HepG2 (cell line): ENCODE measurements around the gene P2RX1. TPM values are rescaled to one million over a fixed set of nuclear protein-coding genes. Genes with fewer than 3 reads are reported as not detected.

Source experiments
- ATAC-seq: fragments of 200-7000 bp; cut with Tn5 transposase; 3 replicates; pipeline ENCODE4 v1.9.1; 2020; ENCODE audit warnings: mild to moderate bottlenecking, moderate library complexity
- BruUV-seq: library from RNA; stranded (reverse); fragments of 400-500 nt; replicated peaks from 2 replicates; lab custom pipeline; 2021; lab: Mats Ljungman, UMichigan
- CTCF ChIA-PET: fragments of 300-600 bp; formaldehyde crosslinking; extraction: SDS; loops from one replicate; lab custom pipeline; 2021; ENCODE audit warnings: low total read pairs, inconsistent platforms, low intra/inter-chr PET ratio; lab: Yijun Ruan, JAX
- POLR2A ChIA-PET: fragments of 350-600 bp; sonication (Branson Sonifier 250); formaldehyde crosslinking; loops from one replicate; lab custom pipeline; 2020; ENCODE audit warnings: antibody characterized with exemption, inconsistent platforms; lab: Yijun Ruan, JAX
- DNase-seq: peaks from one replicate; pipeline ENCODE4 v3.0.0-alpha.2; 2015; ENCODE audit warnings: low spot score
- FAIRE-seq: peaks from 3 replicates; lab custom pipeline; 2011; peaks lifted over from hg19 to GRCh38; lab: Jason Lieb, UNC
- H2AFZ ChIP-seq: one replicate; pipeline ENCODE4 v1.6.1; 2011; ENCODE audit warnings: low read length, inconsistent platforms
- H3K27ac ChIP-seq: fragments of 300-600 bp; 3 replicates; pipeline ENCODE4 v1.8.0; 2011; ENCODE audit warnings: mixed run types, mild to moderate bottlenecking, mixed read lengths, low read length, inconsistent platforms; ENCODE audit not compliant: insufficient read depth; ENCODE audit errors: extremely low read length
- H3K27me3 ChIP-seq, 2 experiments: fragments of 200-600 bp in 1 of 2; 2 replicates in 1 of 2; 3 replicates in 1 of 2; pipeline versions ENCODE4 v1.6.0 to v1.8.0; 2011; ENCODE audit warnings: low read length in 2 of 2, mild to moderate bottlenecking in 2 of 2, moderate library complexity in 2 of 2, inconsistent platforms in 1 of 2; ENCODE audit not compliant: insufficient read depth in 2 of 2, control insufficient read depth in 1 of 2
- H3K36me3 ChIP-seq, 2 experiments: fragments of 200-600 bp in 1 of 2; replicated peaks in 1 of 2; 2 replicates in 1 of 2; 3 replicates in 1 of 2; pipeline versions ENCODE4 v1.5.1 to v1.8.0; 2011; ENCODE audit warnings: low read length in 2 of 2, inconsistent platforms in 1 of 2; ENCODE audit not compliant: insufficient read depth in 2 of 2, control insufficient read depth in 1 of 2
- H3K4me1 ChIP-seq: 2 replicates; pipeline ENCODE4 v1.5.1; 2012; ENCODE audit warnings: low read length, inconsistent platforms; ENCODE audit not compliant: insufficient read depth
- H3K4me2 ChIP-seq: 2 replicates; pipeline ENCODE4 v1.6.0; 2011; ENCODE audit warnings: low read depth, low read length, inconsistent platforms
- H3K4me3 ChIP-seq, 3 experiments: fragments of 200-600 bp in 1 of 3; sonication (generic), shearing (Covaris generic) in 1 of 3; replicated peaks in 1 of 3; 2 replicates each; pipeline ENCODE4 v1.5.1; 2011 to 2016; ENCODE audit warnings: low read length in 3 of 3, inconsistent platforms in 2 of 3, low read depth in 2 of 3, mild to moderate bottlenecking in 2 of 3, control low read depth in 1 of 3, mixed read lengths in 1 of 3; ENCODE audit not compliant: insufficient read depth in 1 of 3
- H3K79me2 ChIP-seq: one replicate; pipeline ENCODE4 v1.6.1; 2011; ENCODE audit warnings: low read length, inconsistent platforms; ENCODE audit not compliant: insufficient read depth
- H3K9ac ChIP-seq: 2 replicates; pipeline ENCODE4 v1.6.0; 2011; ENCODE audit warnings: mild to moderate bottlenecking, low read depth, low read length, inconsistent platforms; ENCODE audit not compliant: insufficient read depth
- H3K9me3 ChIP-seq: 2 replicates; pipeline ENCODE4 v1.5.1; 2012; ENCODE audit warnings: mild to moderate bottlenecking, low read length
- H4K20me1 ChIP-seq: 2 replicates; pipeline ENCODE4 v1.6.0; 2011; ENCODE audit warnings: inconsistent platforms, mild to moderate bottlenecking, low read length, moderate library complexity; ENCODE audit not compliant: insufficient read depth
- CAMTA2 ChIP-seq: sonication (generic); formaldehyde crosslinking; IDR thresholded peaks from 2 replicates; pipeline ENCODE4 v1.4.0; 2020; ENCODE audit warnings: mild to moderate bottlenecking, missing genetic modification reagents, borderline replicate concordance
- CC2D1A ChIP-seq: sonication (generic); formaldehyde crosslinking; IDR thresholded peaks from 2 replicates; pipeline ENCODE4 v1.8.1; 2023; ENCODE audit warnings: mild to moderate bottlenecking, missing genetic modification reagents
- CSRNP2 ChIP-seq: sonication (generic); formaldehyde crosslinking; conservative IDR thresholded peaks from 2 replicates; pipeline ENCODE4 v1.8.0; 2022; ENCODE audit warnings: low read depth, missing genetic modification reagents
- CTCF ChIP-seq: sonication (generic); formaldehyde crosslinking; IDR thresholded peaks from 2 replicates; pipeline ENCODE4 v1.5.0; 2020; ENCODE audit warnings: mild to moderate bottlenecking, missing genetic modification reagents, moderate library complexity
- DR1 ChIP-seq: sonication (generic); formaldehyde crosslinking; IDR thresholded peaks from 2 replicates; pipeline ENCODE4 v1.8.0; 2021; ENCODE audit warnings: mild to moderate bottlenecking, missing genetic modification reagents, inconsistent platforms
- EZH2 ChIP-seq: conservative IDR thresholded peaks from 2 replicates; pipeline ENCODE4 v1.6.1; 2012; ENCODE audit warnings: mild to moderate bottlenecking, low read depth, low read length, moderate library complexity
- FOXK1 ChIP-seq: sonication (generic); formaldehyde crosslinking; IDR thresholded peaks from 2 replicates; pipeline ENCODE4 v1.4.0; 2020; ENCODE audit warnings: low read depth, missing genetic modification reagents, borderline replicate concordance
- KDM5A ChIP-seq: fragments of 200-600 bp; sonication (generic); IDR thresholded peaks from 2 replicates; pipeline ENCODE4 v1.7.0; 2018; ENCODE audit warnings: antibody characterized with exemption, mild to moderate bottlenecking, low read length, borderline replicate concordance
- KMT2B ChIP-seq: IDR thresholded peaks from 2 replicates; pipeline ENCODE4 v1.6.1; 2016; ENCODE audit warnings: missing genetic modification reagents, missing compliant biosample characterization
- NPAS2 ChIP-seq: sonication (generic); formaldehyde crosslinking; IDR thresholded peaks from 2 replicates; pipeline ENCODE4 v1.8.0; 2022; ENCODE audit warnings: mild to moderate bottlenecking, missing genetic modification reagents, borderline replicate concordance
- PHF21A ChIP-seq: sonication (generic); formaldehyde crosslinking; IDR thresholded peaks from 2 replicates; pipeline ENCODE4 v1.5.0; 2020; ENCODE audit warnings: mild to moderate bottlenecking, missing genetic modification reagents
- RFX5 ChIP-seq: IDR thresholded peaks from 2 replicates; pipeline ENCODE4 v1.6.1; 2011; ENCODE audit warnings: low read depth, low read length, improper control_type of control experiment
- U2AF2 ChIP-seq: fragments of 200-400 bp; formaldehyde crosslinking; IDR thresholded peaks from 2 replicates; pipeline ENCODE4 v1.6.1; 2017; ENCODE audit warnings: low read depth, mild to moderate bottlenecking, low read length
- ZFP36 ChIP-seq: fragments of 150-350 bp; IDR thresholded peaks from 2 replicates; pipeline ENCODE4 v1.6.1; 2018; ENCODE audit warnings: borderline replicate concordance, low read length, low read depth; ENCODE audit not compliant: partially characterized antibody
- ZSCAN20 ChIP-seq: sonication (generic); formaldehyde crosslinking; IDR thresholded peaks from 2 replicates; pipeline ENCODE4 v1.4.0; 2020; ENCODE audit warnings: missing genetic modification reagents, mild to moderate bottlenecking, borderline replicate concordance
- WGBS: methylation state at CpG from one replicate; pipeline ENCODE4 v1.1.6; 2017; ENCODE audit warnings: low lambda C conversion rate; 5-methylcytosine and 5-hydroxymethylcytosine counted together
- in situ Hi-C: cut with HindIII; loops from 2 replicates; pipeline ENCODE4 v1.10.0; 2017; ENCODE audit warnings: low pct_unique_long_range_greater_than_20kb; ENCODE audit not compliant: extremely low pct_ligation_motif_present
- intact Hi-C: fragments of 100-400 bp; cut with micrococcal nuclease; formaldehyde crosslinking; loops from one replicate; pipeline ENCODE4 v1.10.0; 2022; ENCODE audit not compliant: unreplicated experiment
- polyA plus RNA-seq, 8 experiments: library from polyadenylated mRNA; depleted of rRNA in 3 of 8; stranded (reverse) in 7 of 8; unstranded in 1 of 8; fragments of >200 nt; fragmentation: Illumina TruSeq in 4 of 8; extraction: Trizol in 4 of 8; gene quantifications; 2 replicates each; pipeline versions ENCODE4 v1.2.1 to v1.2.3, GENCODE V29; 2011 to 2016; ENCODE audit warnings: low read depth in 4 of 8, missing spikeins in 1 of 8, mixed read lengths in 1 of 8; ENCODE audit not compliant: insufficient read depth in 1 of 8
- total RNA-seq, 5 experiments: library from RNA; depleted of rRNA; stranded (reverse); fragments of >200 nt; fragmentation: Illumina TruSeq; extraction: Trizol; gene quantifications; 2 replicates each; pipeline ENCODE4 v1.2.3, GENCODE V29; 2016; ENCODE audit warnings: low read depth in 1 of 5

Gene P2RX1
- total and polyA plus RNA-seq, 2 of the 13 experiments (the other 11 are each of a cell fraction or from before 2014, with no cell fraction given): 0.04 to 0.50 TPM

- Histone ChIP-seq H3K27me3 (peaks cover 2 to 37% of the 10 kb centered on the region in 2 experiments; a peak in 3 of 5 replicates), H3K4me1 (peaks cover 25% of the 10 kb centered on the region), H3K79me2 (no peaks in the 10 kb centered on the region), H3K4me2 (no peak overlapping the region), H3K9ac (no peak overlapping the region), H3K27ac (no peak overlapping the region), H4K20me1 (no peaks in the 10 kb centered on the region), H3K36me3 (no peaks in the 10 kb centered on the region), H3K9me3 (no peaks in the 10 kb centered on the region), H3K4me3 (no peak overlapping the region), H2AFZ (no peak overlapping the region)
- ATAC-seq (no peak), FAIRE-seq (no peak), DNase-seq (no peak)
- intact Hi-C loops (no loop called here), in situ Hi-C loops (no loop called here)
- ChIA-PET CTCF (no interaction called here), POLR2A (no interaction called here)
- BruUV-seq: no TSS peak
- TF ChIP-seq CSRNP2 (CRISPR knock-in tag) (no peak), KDM5A (no peak), RFX5 (no peak), FOXK1 (CRISPR knock-in tag) (no peak)
- WGBS: 30% methylated on average over 15 of the region's 18 CpGs
Measured at GRCh38 chr17:3954976-3955672, 38.9 kb upstream of the P2RX1 start.

GRCh38 chr17:3954086-3954485 is 37.8 kb upstream of the P2RX1 start:
- WGBS: 60% methylated on average over 8 of the region's 10 CpGs
- ChIA-PET POLR2A (no interaction called here), CTCF (no interaction called here)
- no peak overlapping the region for H3K4me3 ChIP-seq
- H4K20me1 ChIP-seq: no peaks in the 10 kb centered on the region
- no TSS peak for BruUV-seq
- H3K9me3 ChIP-seq: no peaks in the 10 kb centered on the region
- H3K79me2 ChIP-seq: no peaks in the 10 kb centered on the region
- no peaks in the 10 kb centered on the region for H3K36me3 ChIP-seq
- DNase-seq: no peak
- peaks cover 15% of the 10 kb centered on the region for H3K4me1 ChIP-seq
- no peak for FAIRE-seq
- H3K27ac ChIP-seq: no peak overlapping the region
- ATAC-seq: no peak
- no peak overlapping the region for H3K9ac ChIP-seq
- intact Hi-C loops: no loop called here
- H3K27me3 ChIP-seq: peaks cover 2 to 30% of the 10 kb centered on the region in 2 experiments; a peak in 3 of 5 replicates
- no peak overlapping the region for H2AFZ ChIP-seq
- no peak overlapping the region for H3K4me2 ChIP-seq
- in situ Hi-C loops: no loop called here
- no peak for TF ChIP-seq ZSCAN20
- TF ChIP-seq CTCF (CRISPR knock-in tag): no peak
- TF ChIP-seq U2AF2: no peak
- TF ChIP-seq CAMTA2: no peak
- TF ChIP-seq KMT2B (CRISPR knock-in tag): no peak
- no peak for TF ChIP-seq ZFP36
- TF ChIP-seq PHF21A (CRISPR knock-in tag): no peak
- TF ChIP-seq CC2D1A (CRISPR knock-in tag): no peak
- no peak for TF ChIP-seq EZH2
- TF ChIP-seq DR1 (CRISPR knock-in tag): no peak
- no peak for TF ChIP-seq NPAS2
